Measurements from ENCODE around the gene MTMR2. TPM values are rescaled to one million over a fixed set of nuclear protein-coding genes. Genes with fewer than 3 reads are reported as not detected.

Gene MTMR2
- total RNA-seq, 1 donor from 2014 or later, result 45.0 TPM

DNA sequence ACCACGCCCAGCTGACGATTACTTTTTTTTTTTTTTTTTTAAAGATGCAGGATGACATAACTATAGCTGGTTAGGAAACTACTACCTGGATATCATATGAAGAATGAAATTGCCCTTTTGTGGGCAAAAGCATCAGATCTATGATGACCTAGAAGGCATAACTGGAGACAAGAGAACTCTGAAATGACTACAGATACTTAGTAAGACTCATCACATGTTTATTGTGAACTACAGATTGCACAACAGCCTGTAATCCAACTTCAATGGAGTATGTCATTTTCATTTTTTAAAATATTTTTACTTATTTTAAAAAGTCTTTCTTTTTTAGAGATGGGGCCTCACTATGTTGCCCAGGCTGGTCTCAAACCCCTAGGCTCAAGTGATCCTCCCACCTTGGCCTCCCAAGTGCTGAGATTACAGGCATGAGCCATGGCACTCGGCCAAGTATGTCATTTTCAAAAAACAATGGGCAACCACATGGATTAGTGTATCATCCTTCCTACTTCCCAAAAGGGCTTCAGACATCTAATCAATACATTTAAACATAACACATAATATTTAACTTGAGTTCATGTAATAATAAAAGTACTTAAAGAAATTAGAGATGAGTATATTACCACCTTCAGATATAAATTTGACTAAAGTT, 3.3 kb downstream of the MTMR2 start:
- DNase-seq (ENCODE audit: low spot score, unreplicated experiment), result no peak
- Mint-ChIP-seq H3K27ac (no peak overlapping the region), H3K9me3 (ENCODE audit: low read depth) (no peaks in the 10 kb centered on the region), H3K36me3 (ENCODE audit: insufficient read depth) (no peaks in the 10 kb centered on the region), H3K27me3 (no peaks in the 10 kb centered on the region), H3K4me3 (ENCODE audit: low read depth) (no peak overlapping the region), H3K4me1 (ENCODE audit: low read depth) (peaks cover 22% of the 10 kb centered on the region)
- TF ChIP-seq, protein P1, sequence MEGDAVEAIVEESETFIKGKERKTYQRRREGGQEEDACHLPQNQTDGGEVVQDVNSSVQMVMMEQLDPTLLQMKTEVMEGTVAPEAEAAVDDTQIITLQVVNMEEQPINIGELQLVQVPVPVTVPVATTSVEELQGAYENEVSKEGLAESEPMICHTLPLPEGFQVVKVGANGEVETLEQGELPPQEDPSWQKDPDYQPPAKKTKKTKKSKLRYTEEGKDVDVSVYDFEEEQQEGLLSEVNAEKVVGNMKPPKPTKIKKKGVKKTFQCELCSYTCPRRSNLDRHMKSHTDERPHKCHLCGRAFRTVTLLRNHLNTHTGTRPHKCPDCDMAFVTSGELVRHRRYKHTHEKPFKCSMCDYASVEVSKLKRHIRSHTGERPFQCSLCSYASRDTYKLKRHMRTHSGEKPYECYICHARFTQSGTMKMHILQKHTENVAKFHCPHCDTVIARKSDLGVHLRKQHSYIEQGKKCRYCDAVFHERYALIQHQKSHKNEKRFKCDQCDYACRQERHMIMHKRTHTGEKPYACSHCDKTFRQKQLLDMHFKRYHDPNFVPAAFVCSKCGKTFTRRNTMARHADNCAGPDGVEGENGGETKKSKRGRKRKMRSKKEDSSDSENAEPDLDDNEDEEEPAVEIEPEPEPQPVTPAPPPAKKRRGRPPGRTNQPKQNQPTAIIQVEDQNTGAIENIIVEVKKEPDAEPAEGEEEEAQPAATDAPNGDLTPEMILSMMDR (IDR thresholded peaks at IDR 0.05; ENCODE audit: unreplicated experiment), result no peak

GRCh38 chr11:95919514-95919913, 4.4 kb downstream of the MTMR2 start:
- H3K36me3 Mint-ChIP-seq (ENCODE audit: insufficient read depth), result no peaks in the 10 kb centered on the region
- H3K27ac Mint-ChIP-seq, result no peak overlapping the region
- no peak overlapping the region for H3K4me3 Mint-ChIP-seq (ENCODE audit: low read depth)
- no peaks in the 10 kb centered on the region for H3K9me3 Mint-ChIP-seq (ENCODE audit: low read depth)
- H3K4me1 Mint-ChIP-seq (ENCODE audit: low read depth), result peaks cover 17% of the 10 kb centered on the region
- DNase-seq (ENCODE audit: low spot score, unreplicated experiment), result no peak
- H3K27me3 Mint-ChIP-seq, result no peaks in the 10 kb centered on the region
- TF ChIP-seq, protein P1 (IDR thresholded peaks at IDR 0.05; ENCODE audit: unreplicated experiment), result no peak

DNA sequence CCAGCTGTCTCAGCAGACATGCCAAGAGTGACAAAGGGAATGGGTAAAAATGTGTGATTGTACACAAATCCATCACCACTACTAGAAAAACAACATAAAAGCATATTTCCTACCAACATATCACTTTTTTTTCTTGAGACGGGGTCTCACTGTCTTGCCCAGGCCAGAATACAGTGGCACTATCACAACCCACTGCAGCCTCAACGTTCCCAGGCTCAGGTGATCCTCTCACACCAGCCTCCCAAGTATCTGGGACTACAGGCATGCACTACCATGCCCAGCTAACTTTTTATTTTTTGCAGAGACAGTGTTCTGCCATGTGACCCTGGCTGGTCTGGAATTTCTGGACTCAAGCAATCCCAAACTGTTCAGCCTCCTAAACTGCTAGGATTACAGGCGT, 5.2 kb downstream of the MTMR2 start:
- H3K27ac Mint-ChIP-seq, result no peak overlapping the region
- no peaks in the 10 kb centered on the region for H3K36me3 Mint-ChIP-seq (ENCODE audit: insufficient read depth)
- H3K9me3 Mint-ChIP-seq (ENCODE audit: low read depth), result no peaks in the 10 kb centered on the region
- H3K4me1 Mint-ChIP-seq (ENCODE audit: low read depth), result peaks cover 13% of the 10 kb centered on the region
- H3K4me3 Mint-ChIP-seq (ENCODE audit: low read depth), result no peak overlapping the region
- TF ChIP-seq, protein P1 (IDR thresholded peaks at IDR 0.05; ENCODE audit: unreplicated experiment), result no peak
- H3K27me3 Mint-ChIP-seq, result no peaks in the 10 kb centered on the region
- DNase-seq (ENCODE audit: low spot score, unreplicated experiment), result no peak

DNA sequence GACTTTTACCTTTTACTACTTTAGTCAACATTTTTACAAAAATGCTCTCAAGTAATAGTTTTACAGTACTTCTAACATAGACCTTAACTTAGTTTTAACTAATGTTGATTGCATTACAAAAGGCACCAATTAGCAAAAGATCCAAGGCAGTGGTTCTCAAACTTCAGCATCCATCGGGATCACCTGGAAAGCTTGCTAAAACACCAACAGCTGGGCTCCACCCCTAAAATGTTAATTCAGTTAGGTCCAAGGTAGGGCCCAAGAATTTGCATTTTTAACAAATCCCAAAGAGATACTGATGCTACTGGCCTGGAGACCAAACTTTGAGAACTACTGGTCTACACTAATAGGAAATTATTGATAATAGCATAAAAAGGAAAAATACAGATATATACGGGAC, 5.9 kb downstream of the MTMR2 start:
- no peaks in the 10 kb centered on the region for H3K9me3 Mint-ChIP-seq (ENCODE audit: low read depth)
- H3K36me3 Mint-ChIP-seq (ENCODE audit: insufficient read depth), result no peaks in the 10 kb centered on the region
- peaks cover 10% of the 10 kb centered on the region for H3K4me1 Mint-ChIP-seq (ENCODE audit: low read depth)
- no peak overlapping the region for H3K27ac Mint-ChIP-seq
- no peaks in the 10 kb centered on the region for H3K27me3 Mint-ChIP-seq
- TF ChIP-seq, protein P1 (IDR thresholded peaks at IDR 0.05; ENCODE audit: unreplicated experiment), result no peak
- DNase-seq (ENCODE audit: low spot score, unreplicated experiment), result no peak
- no peak overlapping the region for H3K4me3 Mint-ChIP-seq (ENCODE audit: low read depth)

- TF ChIP-seq, protein P1 (IDR thresholded peaks at IDR 0.05; ENCODE audit: unreplicated experiment), result no peak
- H3K4me1 Mint-ChIP-seq (ENCODE audit: low read depth), result peaks cover 5% of the 10 kb centered on the region
- H3K27me3 Mint-ChIP-seq, result no peaks in the 10 kb centered on the region
- H3K4me3 Mint-ChIP-seq (ENCODE audit: low read depth), result no peak overlapping the region
- H3K27ac Mint-ChIP-seq, result no peak overlapping the region
- no peak for DNase-seq (ENCODE audit: low spot score, unreplicated experiment)
- H3K36me3 Mint-ChIP-seq (ENCODE audit: insufficient read depth), result no peaks in the 10 kb centered on the region
- no peaks in the 10 kb centered on the region for H3K9me3 Mint-ChIP-seq (ENCODE audit: low read depth)
Observed at GRCh38 chr11:95917193-95918036, 6.5 kb downstream of the MTMR2 start.
